Liver (tissue), 3 donors: Measurements from ENCODE around the gene CCDC88C.

Experiments used
- ATF3 ChIP-seq: IDR thresholded peaks from 2 replicates; pipeline ENCODE4 v1.6.1; 2016; ENCODE audit warnings: antibody characterized with exemption
- CTCF ChIP-seq: fragments of 150-350 bp; IDR thresholded peaks from 2 replicates; pipeline ENCODE4 v1.5.1; 2017; ENCODE audit warnings: improper control_type of control experiment, low read depth, low read length; ENCODE audit not compliant: missing input control
- EGR1 ChIP-seq, 2 donors: IDR thresholded peaks; 2 replicates each; pipeline ENCODE4 v1.6.1; 2016 to 2018; ENCODE audit warnings: antibody characterized with exemption in 2 of 2, low read depth in 2 of 2
- GABPA ChIP-seq, 2 donors: IDR thresholded peaks in 1 of 2; conservative IDR thresholded peaks in 1 of 2; 2 replicates each; pipeline ENCODE4 v1.6.1; 2016; ENCODE audit warnings: antibody characterized with exemption in 2 of 2, mild to moderate bottlenecking in 1 of 2, moderate library complexity in 1 of 2
- HNF4G ChIP-seq: IDR thresholded peaks from 2 replicates; pipeline ENCODE4 v1.6.1; 2016; ENCODE audit warnings: antibody characterized with exemption
- JUND ChIP-seq, 2 donors: IDR thresholded peaks; 2 replicates each; pipeline ENCODE4 v1.6.1; 2016; ENCODE audit warnings: antibody characterized with exemption in 2 of 2
- MAX ChIP-seq: IDR thresholded peaks from 2 replicates; pipeline ENCODE4 v1.6.1; 2016; ENCODE audit warnings: antibody characterized with exemption
- NR2F2 ChIP-seq: IDR thresholded peaks from 2 replicates; pipeline ENCODE4 v1.6.1; 2016; ENCODE audit warnings: antibody characterized with exemption
- RAD21 ChIP-seq, 2 donors: IDR thresholded peaks; 2 replicates each; pipeline ENCODE4 v1.6.1; 2016; ENCODE audit warnings: antibody characterized with exemption in 2 of 2, mild to moderate bottlenecking in 2 of 2
- RXRA ChIP-seq, 2 donors: IDR thresholded peaks; 2 replicates each; pipeline ENCODE4 v1.6.1; 2017 to 2018; ENCODE audit warnings: antibody characterized with exemption in 2 of 2, mild to moderate bottlenecking in 1 of 2
- SP1 ChIP-seq: IDR thresholded peaks from 2 replicates; pipeline ENCODE4 v1.6.1; 2018; ENCODE audit warnings: antibody characterized with exemption, mild to moderate bottlenecking
- TAF1 ChIP-seq: conservative IDR thresholded peaks from 2 replicates; pipeline ENCODE4 v1.6.1; 2016; ENCODE audit warnings: antibody characterized with exemption, mild to moderate bottlenecking
- ZBTB33 ChIP-seq: IDR thresholded peaks from 2 replicates; pipeline ENCODE4 v1.6.1; 2016; ENCODE audit warnings: antibody characterized with exemption
- TF ChIP-seq, protein P1 (sequence below): IDR thresholded peaks from 2 replicates; pipeline ENCODE4 v1.6.1; 2016; ENCODE audit warnings: antibody characterized with exemption, mild to moderate bottlenecking
- donor health status: healthy.
- donor health status: healthy.

- TF ChIP-seq CTCF (no peak), SP1 (no peak), RAD21 (IDR thresholded peaks at IDR 0.05) (no peak), EGR1 (IDR thresholded peaks at IDR 0.05; ENCODE audit: low read depth in 2 of 2) (no peak), ZBTB33 (no peak), RXRA (IDR thresholded peaks at IDR 0.05) (no peak), GABPA (IDR thresholded peaks at IDR 0.05 in 1 of 2, conservative IDR thresholded peaks at IDR 0.05 in 1 of 2) (no peak), TAF1 (no peak), JUND (IDR thresholded peaks at IDR 0.05) (no peak), MAX (no peak), NR2F2 (no peak), ATF3 (no peak), HNF4G (no peak)
- TF ChIP-seq, protein P1, sequence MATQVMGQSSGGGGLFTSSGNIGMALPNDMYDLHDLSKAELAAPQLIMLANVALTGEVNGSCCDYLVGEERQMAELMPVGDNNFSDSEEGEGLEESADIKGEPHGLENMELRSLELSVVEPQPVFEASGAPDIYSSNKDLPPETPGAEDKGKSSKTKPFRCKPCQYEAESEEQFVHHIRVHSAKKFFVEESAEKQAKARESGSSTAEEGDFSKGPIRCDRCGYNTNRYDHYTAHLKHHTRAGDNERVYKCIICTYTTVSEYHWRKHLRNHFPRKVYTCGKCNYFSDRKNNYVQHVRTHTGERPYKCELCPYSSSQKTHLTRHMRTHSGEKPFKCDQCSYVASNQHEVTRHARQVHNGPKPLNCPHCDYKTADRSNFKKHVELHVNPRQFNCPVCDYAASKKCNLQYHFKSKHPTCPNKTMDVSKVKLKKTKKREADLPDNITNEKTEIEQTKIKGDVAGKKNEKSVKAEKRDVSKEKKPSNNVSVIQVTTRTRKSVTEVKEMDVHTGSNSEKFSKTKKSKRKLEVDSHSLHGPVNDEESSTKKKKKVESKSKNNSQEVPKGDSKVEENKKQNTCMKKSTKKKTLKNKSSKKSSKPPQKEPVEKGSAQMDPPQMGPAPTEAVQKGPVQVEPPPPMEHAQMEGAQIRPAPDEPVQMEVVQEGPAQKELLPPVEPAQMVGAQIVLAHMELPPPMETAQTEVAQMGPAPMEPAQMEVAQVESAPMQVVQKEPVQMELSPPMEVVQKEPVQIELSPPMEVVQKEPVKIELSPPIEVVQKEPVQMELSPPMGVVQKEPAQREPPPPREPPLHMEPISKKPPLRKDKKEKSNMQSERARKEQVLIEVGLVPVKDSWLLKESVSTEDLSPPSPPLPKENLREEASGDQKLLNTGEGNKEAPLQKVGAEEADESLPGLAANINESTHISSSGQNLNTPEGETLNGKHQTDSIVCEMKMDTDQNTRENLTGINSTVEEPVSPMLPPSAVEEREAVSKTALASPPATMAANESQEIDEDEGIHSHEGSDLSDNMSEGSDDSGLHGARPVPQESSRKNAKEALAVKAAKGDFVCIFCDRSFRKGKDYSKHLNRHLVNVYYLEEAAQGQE, result no peak
These were observed 118.2 kb downstream of the CCDC88C start for GRCh38 chr14:91299121-91300115.
